Measurements from ENCODE around the gene SLC13A2. TPM values are rescaled to one million over a fixed set of nuclear protein-coding genes. Genes with fewer than 3 reads are reported as not detected.
"Not testable (repeated sequence)": the region's sequence is repeated elsewhere in the genome, so short reads cannot be mapped to it uniquely, and the experiment has no call there.

The SLC13A2 gene
- total RNA-seq, 1 donor from 2014 or later = not detected

DNA sequence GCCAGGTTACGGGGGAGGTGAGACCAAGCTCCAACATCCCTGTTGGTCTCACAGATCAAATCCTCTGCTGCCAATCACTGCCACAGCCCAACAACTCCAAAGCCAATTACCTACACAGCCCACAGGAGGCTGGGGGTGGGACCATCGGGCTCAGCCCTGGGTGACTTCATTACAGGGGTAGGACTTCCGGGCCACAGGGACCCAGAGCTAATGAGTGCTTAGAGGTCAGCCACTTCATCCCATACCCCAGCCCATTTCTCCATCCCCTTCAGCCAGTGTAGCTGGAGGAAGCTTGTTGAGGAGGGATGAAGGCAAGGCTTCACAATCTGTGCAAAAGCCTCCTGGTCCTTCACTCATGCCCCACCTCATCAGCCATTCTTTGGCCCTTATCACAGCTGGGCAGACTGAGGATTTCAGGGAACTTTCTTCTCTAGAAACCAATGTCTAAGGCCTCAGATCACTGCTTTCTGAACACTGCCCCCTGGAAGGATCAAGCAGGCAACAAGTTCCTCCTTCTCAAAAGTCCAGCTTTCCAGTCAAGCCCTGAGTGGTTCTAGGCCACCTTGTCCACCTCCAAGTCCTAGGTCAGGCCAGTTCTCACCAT is 38.5 kb downstream of the SLC13A2 start:
- no peak for DNase-seq (ENCODE audit: low spot score in 2 of 2)
- no peak for FAIRE-seq

DNA sequence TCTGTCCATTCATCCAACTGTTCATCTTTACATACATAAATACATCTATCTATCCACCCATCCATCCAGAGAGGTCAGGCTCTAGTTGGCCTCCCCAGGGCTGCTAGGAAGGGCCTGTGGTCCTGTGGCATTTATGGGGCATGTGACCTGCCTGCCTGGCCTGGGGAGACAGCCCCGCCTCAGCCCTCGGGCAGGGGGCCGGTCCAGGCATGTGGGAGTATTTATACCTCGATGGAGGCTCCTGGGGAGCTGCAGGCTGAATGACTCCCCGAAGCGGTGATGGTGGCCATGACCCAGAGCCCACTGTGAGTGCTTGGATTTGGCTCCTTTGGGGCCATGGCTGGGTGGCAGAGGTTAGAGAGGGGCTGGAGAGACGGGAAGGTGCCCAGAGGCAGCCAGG is 40.0 kb downstream of the SLC13A2 start:
- FAIRE-seq (no peak), DNase-seq (ENCODE audit: low spot score in 2 of 2) (no peak)

DNA sequence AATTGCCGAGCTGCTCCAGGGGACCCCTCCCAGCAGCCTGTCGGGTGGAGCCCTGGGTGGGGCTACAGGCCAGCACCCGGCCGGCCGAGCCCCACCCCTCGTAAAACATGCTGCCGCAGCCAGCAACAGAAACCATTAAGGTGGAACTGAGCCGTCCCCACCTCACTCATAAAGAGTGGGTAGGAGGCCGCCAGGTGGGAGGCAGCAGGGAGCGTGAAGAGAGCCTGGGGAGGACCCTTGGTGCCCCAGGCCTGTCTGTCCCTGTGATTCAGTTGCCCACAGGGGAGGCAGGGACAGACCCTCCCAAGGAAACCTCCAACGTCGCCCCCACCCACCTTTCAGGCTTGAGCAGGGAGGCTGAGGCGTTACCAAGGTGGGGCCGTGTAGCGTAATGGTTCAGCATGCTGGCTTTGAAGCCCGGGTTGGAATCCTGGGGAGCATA is 41.1 kb downstream of the SLC13A2 start:
- DNase-seq (ENCODE audit: low spot score in 2 of 2) = no peak
- no peak for FAIRE-seq

DNA sequence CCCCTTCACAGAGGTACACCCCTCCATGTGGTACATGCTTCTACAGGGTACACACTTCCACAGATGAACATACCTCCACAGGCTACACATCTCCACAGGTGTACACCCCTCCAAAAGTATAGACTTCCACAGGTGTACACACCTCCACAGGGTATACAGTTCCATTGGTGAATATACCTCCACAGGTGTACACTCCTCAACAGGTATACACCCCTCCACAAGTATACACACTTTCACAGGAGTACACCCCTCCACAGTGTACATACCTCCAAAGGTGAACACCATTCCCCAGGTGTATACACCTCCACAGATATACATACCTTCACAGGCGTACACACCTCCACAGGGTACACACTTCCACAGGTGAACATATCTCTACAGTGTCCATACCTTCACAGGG is 42.1 kb downstream of the SLC13A2 start:
- FAIRE-seq (no peak), DNase-seq (ENCODE audit: low spot score in 2 of 2) (no peak)

DNA sequence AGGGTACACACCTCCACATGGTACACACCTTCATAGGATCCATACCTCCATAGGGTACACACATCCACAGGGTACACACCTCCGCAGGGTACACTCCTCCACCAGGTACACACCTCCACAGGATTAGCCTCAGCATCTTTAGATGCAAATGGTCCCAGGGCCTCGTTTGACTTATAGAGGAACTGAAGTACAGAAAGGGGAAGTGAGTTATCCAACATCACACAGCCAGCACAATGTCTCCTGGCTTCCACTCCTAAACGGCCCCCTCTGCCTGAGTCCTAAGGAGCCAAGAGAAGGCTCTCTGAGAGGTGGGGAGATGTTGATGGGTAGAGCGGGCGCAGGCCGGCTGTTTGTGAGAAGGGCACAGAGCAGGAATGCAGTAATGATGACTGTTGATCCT is 44.7 kb downstream of the SLC13A2 start:
- FAIRE-seq (no peak), DNase-seq (ENCODE audit: low spot score in 2 of 2) (no peak)

DNA sequence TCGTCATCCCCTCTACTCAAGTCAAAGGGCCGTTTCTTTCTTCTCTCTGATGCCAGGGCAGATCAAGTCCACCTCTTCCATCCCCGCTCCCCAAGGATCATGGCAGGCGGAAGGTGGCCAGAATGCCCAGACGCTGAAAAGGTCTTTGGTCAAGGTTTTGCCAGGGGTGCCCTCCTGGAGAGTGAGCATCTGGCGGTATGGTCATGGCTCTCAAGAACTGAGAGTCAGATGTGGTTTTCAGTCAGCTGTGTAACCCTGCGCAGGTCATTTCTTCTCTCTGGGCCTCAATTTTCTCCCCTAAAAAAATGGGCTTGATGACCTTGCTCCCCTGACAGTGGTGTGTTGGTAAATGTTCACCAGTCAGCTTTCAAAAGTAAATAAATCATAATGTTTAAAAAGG is 45.1 kb downstream of the SLC13A2 start:
- no peak for FAIRE-seq
- no peak for DNase-seq (ENCODE audit: low spot score in 2 of 2)

DNA sequence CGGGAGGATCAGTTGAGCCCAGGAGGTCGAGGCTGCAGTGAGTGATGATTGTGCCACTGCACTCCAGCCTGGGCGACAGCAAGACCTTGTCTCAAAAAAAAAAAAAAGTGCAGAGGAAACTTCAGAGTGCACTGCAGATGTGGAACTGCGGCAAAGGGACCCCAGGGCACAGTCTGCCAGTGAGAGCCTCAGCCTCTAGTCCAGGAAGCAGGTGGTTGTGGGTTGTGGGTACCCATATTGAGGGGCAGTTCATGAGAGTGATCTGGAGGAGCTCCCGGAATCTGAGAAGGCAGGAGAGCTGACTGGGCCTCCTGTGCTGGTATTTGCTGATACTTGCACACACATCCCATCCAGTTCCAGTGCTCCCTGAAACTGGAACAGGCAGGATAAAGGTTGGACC is 45.8 kb downstream of the SLC13A2 start:
- FAIRE-seq = no peak
- DNase-seq (ENCODE audit: low spot score in 2 of 2) = no peak

DNA sequence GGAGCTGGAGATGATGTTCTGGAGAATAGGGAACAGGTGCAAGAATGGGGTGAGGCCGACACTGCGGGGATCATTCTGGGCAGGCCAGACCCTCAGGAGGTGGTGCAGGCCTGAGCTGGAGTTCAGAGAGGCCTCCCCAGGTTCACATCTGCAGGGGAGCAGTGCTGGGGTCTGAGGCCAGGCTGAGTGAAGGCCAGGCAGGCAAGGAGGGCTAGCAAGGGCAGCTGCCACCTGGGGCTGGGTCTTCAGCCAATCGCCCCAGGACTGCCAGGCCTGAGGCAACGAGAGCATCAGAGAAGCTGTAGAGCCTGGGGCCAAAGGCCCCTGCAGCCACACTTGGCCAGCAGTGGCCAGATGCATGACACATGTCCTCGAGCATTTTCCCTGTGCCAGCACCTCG is 47.2 kb downstream of the SLC13A2 start:
- FAIRE-seq = no peak
- no peak for DNase-seq (ENCODE audit: low spot score in 2 of 2)

DNA sequence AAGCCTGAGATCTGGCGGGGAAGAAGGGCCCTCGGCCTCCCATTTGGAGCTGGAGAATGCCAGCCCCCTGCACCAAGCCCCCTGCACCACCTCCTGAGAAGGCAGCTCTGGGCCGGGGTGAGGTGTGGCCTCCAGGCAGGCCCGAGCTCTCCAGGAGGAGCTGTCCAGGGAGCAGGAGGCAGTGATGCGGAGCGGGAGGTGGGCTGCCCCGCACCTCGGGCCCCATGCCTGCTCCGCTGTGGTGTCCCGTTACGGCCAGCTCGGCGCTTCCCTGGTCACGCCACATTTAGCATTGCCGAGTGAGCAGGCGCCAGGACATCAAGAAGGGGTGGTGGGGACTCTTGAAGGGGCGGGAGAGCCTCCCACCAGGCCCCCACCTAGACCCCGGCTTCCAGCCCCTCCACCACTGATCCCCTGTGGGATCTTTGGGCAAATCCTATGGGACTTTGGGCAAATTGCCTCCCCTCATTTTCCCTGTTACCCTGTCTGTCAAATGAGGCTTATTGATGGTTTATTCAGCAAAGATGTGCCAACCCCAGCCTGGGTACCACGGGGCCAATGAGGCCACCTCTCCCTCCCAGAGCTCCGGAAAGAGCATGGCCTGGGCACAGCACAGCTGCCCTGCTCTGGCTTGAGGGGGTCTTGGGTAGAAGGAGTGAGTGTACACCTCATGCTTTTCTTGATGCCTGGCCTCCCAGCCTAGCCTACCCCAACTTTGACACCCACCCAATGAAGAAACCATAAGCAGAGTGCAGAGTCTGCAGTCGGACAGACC is 48.1 kb downstream of the SLC13A2 start:
- DNase-seq (ENCODE audit: low spot score in 2 of 2) = no peak
- FAIRE-seq = no peak

DNA sequence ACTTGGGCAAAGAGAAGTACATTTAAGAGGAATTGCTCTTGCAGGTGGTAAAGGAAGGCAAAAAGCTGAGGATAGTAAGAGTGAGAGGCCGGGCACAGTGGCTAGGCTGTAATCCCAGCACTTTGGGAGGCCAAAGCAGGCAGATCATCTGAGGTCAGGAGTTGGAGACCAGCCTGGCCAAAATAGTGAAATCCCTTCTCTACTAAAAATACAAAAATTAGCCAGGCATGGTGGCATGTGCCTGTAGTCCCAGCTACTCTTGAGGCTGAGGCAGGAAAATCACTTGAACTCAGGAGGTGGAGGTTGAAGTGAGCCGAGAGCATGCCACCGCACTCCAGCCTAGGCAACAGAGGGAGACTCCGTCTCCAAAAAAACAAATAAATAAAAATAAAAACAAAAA is 48.8 kb downstream of the SLC13A2 start:
- FAIRE-seq; DNase-seq (ENCODE audit: low spot score in 2 of 2): not testable (repeated sequence)

DNA sequence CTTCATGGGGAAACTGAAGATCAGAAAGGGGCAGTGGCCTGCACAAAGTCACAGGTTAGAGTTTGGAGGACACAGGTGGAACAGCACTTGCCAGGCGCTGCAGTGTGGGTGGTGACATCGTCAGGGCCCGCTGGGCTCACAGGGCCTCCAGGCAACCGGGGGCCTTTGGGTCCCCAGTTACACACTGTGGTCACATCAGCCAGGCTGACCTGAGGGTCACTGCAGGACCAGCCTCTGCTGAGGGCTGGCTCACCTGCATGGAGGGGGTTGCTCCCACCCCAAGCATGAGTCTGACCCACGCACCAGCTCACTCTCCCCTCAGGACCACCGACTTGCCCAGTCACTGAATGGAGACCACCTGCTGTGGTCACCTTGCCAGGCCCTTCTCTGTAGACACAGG is 49.7 kb downstream of the SLC13A2 start:
- no peak for FAIRE-seq

DNA sequence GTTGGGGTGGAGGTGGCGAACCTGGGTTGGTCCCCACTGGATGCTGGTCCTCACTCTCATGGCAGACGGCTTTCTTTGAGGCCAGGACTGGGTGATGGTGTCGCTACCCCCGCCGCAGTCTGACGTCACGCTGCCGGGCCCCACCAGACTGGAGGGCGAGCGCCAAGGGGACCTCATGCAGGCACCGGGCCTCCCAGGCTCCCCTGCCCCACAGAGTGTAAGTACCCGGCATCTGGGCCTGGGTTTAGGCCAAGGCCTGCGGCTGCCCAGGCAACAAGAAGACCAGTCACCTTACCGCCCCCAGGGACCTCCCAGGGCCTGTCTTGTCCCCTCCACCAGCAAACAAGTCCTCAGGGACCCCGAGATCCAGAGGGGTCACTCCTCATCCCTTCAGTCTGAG is 50.4 kb downstream of the SLC13A2 start:
- no peak for FAIRE-seq
- DNase-seq (ENCODE audit: low spot score in 2 of 2) = no peak

More for the DNA sequence above, 49.7 kb downstream of the SLC13A2 start:
- no peak for DNase-seq (ENCODE audit: low spot score in 2 of 2)

DNA sequence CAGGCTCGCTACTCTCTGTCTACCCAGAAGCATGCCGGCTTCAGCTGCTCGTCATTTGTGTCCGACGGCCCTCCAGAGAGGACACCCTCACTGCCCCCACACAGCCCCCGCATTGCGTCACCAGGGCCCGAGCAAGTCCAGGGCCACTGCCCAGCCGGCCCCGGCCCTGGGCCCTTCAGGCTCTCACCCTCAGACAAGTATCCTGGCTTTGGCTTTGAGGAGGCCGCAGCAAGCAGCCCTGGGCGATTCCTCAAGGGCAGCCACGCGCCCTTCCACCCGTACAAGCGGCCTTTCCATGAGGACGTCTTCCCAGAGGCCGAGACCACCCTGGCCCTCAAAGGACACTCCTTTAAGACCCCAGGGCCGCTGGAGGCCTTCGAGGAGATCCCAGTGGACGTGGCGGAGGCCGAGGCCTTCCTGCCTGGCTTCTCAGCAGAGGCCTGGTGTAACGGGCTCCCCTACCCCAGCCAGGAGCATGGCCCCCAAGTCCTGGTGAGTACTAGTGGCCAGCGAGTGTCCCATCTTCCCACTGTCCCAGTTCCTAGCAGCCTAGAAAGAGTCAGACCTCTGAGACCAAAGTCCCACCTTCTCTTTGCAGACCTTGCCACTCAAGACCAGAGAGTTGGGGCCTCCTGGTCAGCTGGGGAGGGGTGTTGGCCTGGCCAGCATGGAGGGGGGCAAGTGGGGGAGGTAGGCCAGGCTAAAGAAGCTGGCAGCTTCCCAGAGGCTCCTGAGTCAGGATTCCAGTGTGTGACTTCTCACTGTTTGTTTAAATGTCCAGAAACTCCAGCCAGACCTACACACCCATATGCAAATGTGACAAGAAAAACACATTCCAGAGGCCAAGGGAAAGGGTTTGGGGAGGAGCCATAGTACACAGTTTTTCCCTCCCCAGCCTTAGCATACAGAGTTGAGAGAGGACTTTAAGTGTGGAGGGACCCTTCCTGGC is 51.3 kb downstream of the SLC13A2 start:
- FAIRE-seq (no peak), DNase-seq (ENCODE audit: low spot score in 2 of 2) (no peak)

DNA sequence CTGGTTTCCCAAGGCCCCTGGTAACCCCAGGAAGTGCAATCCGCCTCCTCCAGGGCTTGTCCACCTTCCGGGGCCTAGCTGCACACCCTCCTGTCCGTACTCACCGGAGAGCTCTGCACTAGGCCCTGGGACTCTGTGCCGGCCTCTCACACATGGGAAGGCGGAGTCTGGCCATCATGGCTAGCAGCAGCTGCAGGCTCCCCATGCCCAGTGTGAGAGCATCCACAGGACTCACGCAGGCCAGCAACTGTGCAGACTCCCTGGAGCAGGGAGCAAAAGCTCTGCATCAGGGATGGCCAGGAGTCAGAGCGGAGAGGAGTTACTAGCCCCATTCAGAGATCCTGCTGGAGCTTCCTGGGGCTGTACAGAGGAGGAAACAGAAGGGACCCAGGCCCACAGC is 52.9 kb downstream of the SLC13A2 start:
- no peak for FAIRE-seq
- DNase-seq (ENCODE audit: low spot score in 2 of 2) = no peak

DNA sequence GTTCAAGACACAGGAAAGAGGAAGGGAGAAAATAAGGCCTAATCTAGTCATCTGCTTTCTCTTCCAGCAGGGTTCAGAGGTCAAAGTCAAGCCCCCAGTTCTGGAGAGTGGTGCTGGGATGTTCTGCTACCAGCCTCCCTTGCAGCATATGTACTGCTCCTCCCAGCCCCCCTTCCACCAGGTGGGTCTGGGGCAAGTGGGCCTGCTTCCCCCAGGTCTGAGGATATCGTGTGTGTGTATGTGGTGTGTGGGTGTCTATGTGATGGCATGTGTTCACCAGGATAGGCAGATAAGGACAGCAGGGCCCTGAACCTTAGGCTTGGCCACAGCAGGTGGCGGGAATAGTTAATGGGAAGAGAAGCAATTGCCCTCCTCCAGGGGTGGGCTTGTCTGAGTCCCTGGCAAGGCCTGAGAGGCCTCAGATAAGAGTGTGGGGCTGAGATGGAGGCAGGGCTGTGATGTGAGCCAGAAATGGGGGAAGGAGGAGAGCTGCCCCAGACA is 53.8 kb downstream of the SLC13A2 start:
- FAIRE-seq (no peak), DNase-seq (ENCODE audit: low spot score in 2 of 2) (no peak)

DNA sequence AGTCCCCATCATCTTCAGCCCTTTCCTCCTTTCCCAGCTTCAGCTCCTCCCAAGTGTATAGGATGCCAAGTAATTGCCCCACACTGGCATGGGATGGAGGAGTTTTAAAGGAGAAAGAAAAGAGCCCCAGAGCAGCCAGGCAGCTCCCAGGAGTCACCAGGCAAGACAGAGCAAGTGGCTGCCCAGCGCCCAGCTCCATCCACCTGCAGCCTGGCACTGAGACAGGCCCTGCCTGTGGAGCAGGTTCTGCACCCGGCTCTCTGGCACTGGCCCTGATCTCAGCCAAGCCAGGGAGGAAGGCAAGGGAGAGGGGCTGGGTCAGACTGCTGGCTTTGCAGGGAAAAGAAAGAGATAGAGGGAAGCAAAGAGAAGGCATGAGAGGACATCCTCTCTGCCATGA is 54.4 kb downstream of the SLC13A2 start:
- FAIRE-seq = no peak
- no peak for DNase-seq (ENCODE audit: low spot score in 2 of 2)

DNA sequence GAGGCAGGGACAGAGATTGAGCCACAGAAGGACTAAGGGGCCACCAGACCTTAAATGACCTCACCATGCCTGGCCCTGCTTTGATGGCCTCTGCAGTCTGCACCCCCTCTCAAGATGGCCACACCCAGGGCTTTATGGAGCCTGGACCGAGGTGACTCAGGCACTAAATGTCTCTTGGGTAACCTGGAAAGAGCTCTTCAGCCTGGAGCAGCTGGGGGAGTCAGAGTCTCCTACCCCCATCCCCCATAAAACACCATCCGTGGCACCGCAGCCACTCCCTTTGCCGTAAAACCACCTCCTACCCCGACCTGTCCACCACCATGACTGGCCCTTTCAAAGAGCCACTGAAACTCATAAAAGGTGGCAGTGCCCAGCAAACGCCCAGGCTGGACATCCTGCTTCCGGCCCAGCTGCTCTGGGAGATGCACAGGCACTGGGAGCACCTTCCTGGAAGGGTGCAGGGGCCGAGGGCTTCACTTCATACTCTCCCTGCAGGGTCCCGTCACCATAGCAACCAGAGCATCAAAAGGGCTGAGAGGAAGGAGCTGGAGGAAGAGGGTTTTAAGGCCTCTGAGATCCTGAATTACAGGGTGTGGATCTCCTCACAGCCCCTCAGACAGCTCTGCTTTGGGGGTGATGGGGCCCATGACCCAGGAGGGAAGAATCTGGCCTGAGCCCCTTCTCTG is 55.0 kb downstream of the SLC13A2 start:
- DNase-seq (ENCODE audit: low spot score in 2 of 2) = no peak
- no peak for FAIRE-seq

DNA sequence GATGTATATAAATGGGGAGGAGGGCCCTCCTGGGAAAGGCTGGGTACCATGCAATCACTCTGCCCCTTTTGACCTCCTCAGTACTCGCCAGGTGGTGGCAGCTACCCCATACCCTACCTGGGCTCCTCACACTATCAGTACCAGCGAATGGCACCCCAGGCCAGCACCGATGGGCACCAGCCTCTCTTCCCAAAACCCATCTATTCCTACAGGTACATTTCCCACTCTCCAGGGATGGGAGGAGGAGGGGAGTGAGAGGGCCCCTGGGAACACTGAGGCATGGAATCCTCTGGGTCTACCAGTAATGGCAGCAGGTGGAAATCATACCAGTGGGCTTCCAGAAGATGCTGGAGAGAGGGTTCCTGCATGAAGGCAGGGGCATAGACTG is 55.6 kb downstream of the SLC13A2 start:
- FAIRE-seq (no peak), DNase-seq (ENCODE audit: low spot score in 2 of 2) (no peak)

DNA sequence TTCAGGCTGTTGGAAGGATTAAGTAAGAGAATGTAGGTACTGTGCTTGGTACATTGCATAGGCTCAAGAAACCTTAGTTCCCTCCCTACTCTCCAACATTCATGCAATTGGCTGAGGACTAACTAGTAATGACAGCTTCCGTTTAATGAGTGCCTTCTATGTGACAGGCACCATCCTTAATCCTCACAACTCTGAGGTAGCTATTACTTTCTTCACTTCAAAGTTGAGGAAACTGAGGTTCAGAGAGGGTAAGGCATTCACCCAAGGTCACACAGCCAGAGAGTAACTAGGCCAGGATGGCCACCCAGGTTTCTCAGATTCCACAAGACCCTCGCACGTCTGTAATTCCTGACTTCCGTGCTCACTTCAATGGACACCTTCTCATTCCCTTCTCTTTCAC is 56.8 kb downstream of the SLC13A2 start:
- FAIRE-seq = no peak
- no peak for DNase-seq (ENCODE audit: low spot score in 2 of 2)

DNA sequence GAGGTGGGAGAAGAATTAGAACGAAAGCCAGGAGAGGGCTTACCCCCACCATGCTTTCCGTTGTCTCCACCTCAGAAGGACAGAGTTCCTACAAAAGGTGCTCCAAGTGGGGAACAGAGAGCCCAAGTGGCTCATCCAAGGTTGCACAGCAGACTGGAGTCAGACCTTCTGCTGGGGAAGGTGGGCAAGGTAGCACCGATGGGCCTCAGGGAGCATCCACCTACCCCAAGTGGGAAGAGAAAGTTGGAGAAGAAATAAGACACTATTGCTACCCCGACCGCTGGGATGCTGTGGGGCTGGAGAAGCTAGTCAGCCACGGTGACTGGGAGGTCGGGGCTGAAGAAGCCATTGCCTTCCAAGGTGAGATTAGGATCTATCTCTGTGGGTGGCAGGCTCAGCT is 57.5 kb downstream of the SLC13A2 start:
- FAIRE-seq (no peak), DNase-seq (ENCODE audit: low spot score in 2 of 2) (no peak)
